T-helper 2 cell treated with Interferon-gamma antibody and Interleukin-4, amounts not matched to agents 5 μg/mL and 100 μg/mL, for 36 hours (primary cell): Measurements from ENCODE around the gene FGF14.
"Not testable (repeated sequence)": the region's sequence is repeated elsewhere in the genome, so short reads cannot be mapped to it uniquely, and the experiment has no call there.

Source experiments
- DNase-seq: peaks from one replicate; pipeline ENCODE4 v3.0.0; 2021; ENCODE audit warnings: low spot score
- H3K27ac Mint-ChIP-seq: one replicate; pipeline ENCODE4 v1.8.0; 2021; ENCODE audit warnings: mild to moderate bottlenecking, mixed read lengths
- H3K27me3 Mint-ChIP-seq: one replicate; pipeline ENCODE4 v1.8.0; 2021; ENCODE audit warnings: low read depth, mixed read lengths
- H3K36me3 Mint-ChIP-seq: one replicate; pipeline ENCODE4 v1.8.0; 2021; ENCODE audit warnings: low read depth, mixed read lengths
- H3K4me1 Mint-ChIP-seq: one replicate; pipeline ENCODE4 v1.8.0; 2021; ENCODE audit warnings: low read depth, mixed read lengths
- H3K4me3 Mint-ChIP-seq: one replicate; pipeline ENCODE4 v1.8.0; 2022; ENCODE audit warnings: mild to moderate bottlenecking, moderate library complexity, mixed read lengths
- H3K9me3 Mint-ChIP-seq: one replicate; pipeline ENCODE4 v1.8.0; 2021; ENCODE audit warnings: mixed read lengths

Gene FGF14

DNA sequence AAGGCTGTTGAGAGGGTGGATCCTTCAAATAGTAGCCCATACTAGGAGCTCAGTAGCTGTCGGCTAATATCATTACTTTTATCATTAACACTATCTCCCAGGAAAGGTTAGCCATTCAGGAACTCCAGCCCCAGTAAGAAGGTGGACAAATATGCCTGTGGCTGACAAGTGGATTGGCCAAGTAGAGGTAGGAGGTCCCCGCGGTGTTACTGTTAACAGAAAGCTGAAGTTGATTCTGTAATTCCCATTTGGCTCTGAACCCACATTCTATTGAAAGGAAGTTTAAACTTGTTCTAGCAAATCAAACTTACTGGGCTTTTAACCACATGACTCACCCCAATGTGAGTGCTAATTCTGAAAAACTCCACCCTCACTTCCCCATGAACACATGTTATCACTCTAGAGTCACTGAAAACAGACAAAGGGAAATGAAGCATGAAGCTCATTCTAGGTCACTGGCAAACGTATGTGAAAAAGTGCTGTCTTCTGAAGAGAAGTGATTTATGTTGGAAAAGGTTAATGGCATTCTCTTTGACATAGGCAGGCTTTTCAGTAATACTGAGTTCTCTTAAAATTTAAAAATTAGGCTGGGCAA, 273.5 kb downstream of the FGF14 start:
- Mint-ChIP-seq H3K27me3 (peaks cover 2% of the 10 kb centered on the region), H3K4me1 (no peaks in the 10 kb centered on the region), H3K27ac (no peak overlapping the region), H3K4me3 (no peak overlapping the region), H3K36me3 (no peaks in the 10 kb centered on the region), H3K9me3 (no peaks in the 10 kb centered on the region)
- DNase-seq: no peak

DNA sequence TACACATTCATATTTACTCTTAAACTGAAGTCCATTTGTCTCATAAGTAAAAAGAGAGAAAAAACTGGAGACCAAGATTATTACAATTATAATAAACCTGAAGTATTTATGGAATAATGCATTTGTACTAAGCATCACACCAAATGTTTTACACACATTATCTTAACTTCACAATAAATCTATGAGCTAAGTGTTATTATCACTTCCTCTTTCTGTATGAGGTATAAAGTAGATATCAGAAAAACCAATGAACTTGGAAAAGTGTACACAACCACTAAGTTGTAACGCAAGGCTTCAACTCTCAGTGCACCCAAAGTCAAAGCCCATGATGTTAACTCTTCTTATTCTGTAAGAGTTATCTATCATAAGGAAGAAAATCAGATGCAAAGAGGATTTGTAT, 274.7 kb downstream of the FGF14 start:
- H3K27me3 Mint-ChIP-seq: peaks cover 2% of the 10 kb centered on the region
- no peaks in the 10 kb centered on the region for H3K4me1 Mint-ChIP-seq
- no peak overlapping the region for H3K4me3 Mint-ChIP-seq

GRCh38 chr13:102122147-102122546, 279.7 kb downstream of the FGF14 start:
- no peaks in the 10 kb centered on the region for H3K36me3 Mint-ChIP-seq
- H3K27ac Mint-ChIP-seq: no peak overlapping the region
- no peaks in the 10 kb centered on the region for H3K9me3 Mint-ChIP-seq
- no peaks in the 10 kb centered on the region for H3K27me3 Mint-ChIP-seq
- no peak for DNase-seq
- H3K4me1 Mint-ChIP-seq: no peaks in the 10 kb centered on the region
- H3K4me3 Mint-ChIP-seq: no peak overlapping the region

More for the DNA sequence above, 274.7 kb downstream of the FGF14 start:
- H3K36me3 Mint-ChIP-seq: no peaks in the 10 kb centered on the region
- H3K27ac Mint-ChIP-seq: no peak overlapping the region
- no peak for DNase-seq
- no peaks in the 10 kb centered on the region for H3K9me3 Mint-ChIP-seq

GRCh38 chr13:102117175-102117831, 284.5 kb downstream of the FGF14 start:
- H3K27ac Mint-ChIP-seq: no peak overlapping the region
- no peaks in the 10 kb centered on the region for H3K27me3 Mint-ChIP-seq
- DNase-seq: no peak
- H3K4me3 Mint-ChIP-seq: no peak overlapping the region
- H3K9me3 Mint-ChIP-seq: no peaks in the 10 kb centered on the region
- H3K4me1 Mint-ChIP-seq: no peaks in the 10 kb centered on the region
- no peaks in the 10 kb centered on the region for H3K36me3 Mint-ChIP-seq

DNA sequence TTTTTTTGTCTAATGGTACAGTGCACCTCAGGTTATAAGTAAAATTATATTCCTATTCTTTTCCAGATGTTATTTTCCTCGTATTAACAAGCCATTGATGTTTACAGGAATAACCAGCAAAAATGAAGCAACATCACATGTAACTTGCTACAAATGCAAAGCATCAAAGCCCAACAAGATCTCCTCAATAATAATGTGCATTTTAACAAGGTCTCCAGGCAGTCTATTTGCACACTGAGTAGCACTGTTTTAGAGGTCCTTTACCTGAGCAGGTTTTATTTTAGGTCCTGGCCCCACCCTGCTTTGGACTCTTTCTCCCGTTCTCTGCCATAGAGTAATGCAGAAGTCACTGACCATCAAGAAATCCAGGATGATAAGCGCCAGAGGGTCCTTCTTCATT, 298.4 kb downstream of the FGF14 start:
- Mint-ChIP-seq H3K9me3 (no peaks in the 10 kb centered on the region), H3K4me1 (no peaks in the 10 kb centered on the region), H3K4me3 (no peak overlapping the region), H3K27ac (no peak overlapping the region), H3K36me3 (no peaks in the 10 kb centered on the region), H3K27me3 (no peaks in the 10 kb centered on the region)
- no peak for DNase-seq

DNA sequence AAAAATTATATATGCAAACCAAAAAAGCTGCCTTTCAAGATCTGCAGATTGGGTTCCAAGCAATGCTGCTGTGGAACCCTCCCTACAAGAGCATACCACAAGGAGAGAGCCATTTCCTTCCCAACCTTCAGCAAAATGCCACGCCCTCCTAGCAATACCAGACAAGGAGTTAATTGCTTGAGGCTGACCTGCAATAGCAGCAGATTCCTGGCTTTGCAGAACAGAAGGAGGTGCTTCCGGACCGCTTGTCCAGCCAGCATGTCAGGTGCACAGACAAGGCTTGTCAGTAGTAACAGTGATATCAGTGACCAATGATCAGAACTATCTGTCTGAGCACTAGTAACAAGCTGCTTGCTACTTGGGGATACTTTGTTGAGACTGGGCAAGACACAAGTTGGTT, 301.6 kb downstream of the FGF14 start:
- no peak overlapping the region for H3K27ac Mint-ChIP-seq
- no peak overlapping the region for H3K4me3 Mint-ChIP-seq
- H3K9me3 Mint-ChIP-seq: no peaks in the 10 kb centered on the region
- H3K4me1 Mint-ChIP-seq: no peaks in the 10 kb centered on the region
- DNase-seq: no peak
- H3K36me3 Mint-ChIP-seq: no peaks in the 10 kb centered on the region
- no peaks in the 10 kb centered on the region for H3K27me3 Mint-ChIP-seq

DNA sequence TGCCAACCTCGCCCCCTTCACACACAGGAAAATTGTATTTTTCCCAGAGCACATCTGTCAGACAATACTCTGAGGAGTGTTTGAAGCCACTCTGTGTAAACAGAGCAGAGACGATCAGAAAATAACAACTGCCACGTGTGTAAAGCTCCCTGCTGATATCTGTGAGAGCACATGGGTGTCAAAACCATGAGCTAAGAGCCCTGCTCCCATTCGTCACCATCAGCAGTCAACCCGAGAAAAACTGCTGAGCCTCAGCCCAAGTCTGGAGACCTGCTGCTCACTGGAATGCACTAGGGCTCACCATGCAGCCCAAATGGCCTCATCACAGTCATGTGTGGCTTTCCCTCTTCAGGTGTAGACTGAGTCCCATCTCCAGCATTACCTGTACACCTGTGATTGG, 304.1 kb downstream of the FGF14 start:
- Mint-ChIP-seq H3K27ac (no peak overlapping the region), H3K9me3 (no peaks in the 10 kb centered on the region), H3K4me3 (no peak overlapping the region), H3K27me3 (no peaks in the 10 kb centered on the region), H3K4me1 (no peaks in the 10 kb centered on the region), H3K36me3 (no peaks in the 10 kb centered on the region)
- no peak for DNase-seq

- H3K4me3 Mint-ChIP-seq: not testable (repeated sequence)
Measured at GRCh38 chr13:102093288-102093687, 308.6 kb downstream of the FGF14 start.

GRCh38 chr13:102091231-102091630, 310.6 kb downstream of the FGF14 start:
- H3K9me3 Mint-ChIP-seq: no peaks in the 10 kb centered on the region
- H3K27ac Mint-ChIP-seq: no peak overlapping the region
- H3K4me3 Mint-ChIP-seq: no peak overlapping the region
- DNase-seq: no peak
- no peaks in the 10 kb centered on the region for H3K27me3 Mint-ChIP-seq
- H3K36me3 Mint-ChIP-seq: no peaks in the 10 kb centered on the region
- no peaks in the 10 kb centered on the region for H3K4me1 Mint-ChIP-seq

More at GRCh38 chr13:102093288-102093687, 308.6 kb downstream of the FGF14 start:
- not testable (repeated sequence) for H3K27ac Mint-ChIP-seq, H3K4me1 Mint-ChIP-seq, H3K27me3 Mint-ChIP-seq, H3K36me3 Mint-ChIP-seq, DNase-seq, H3K9me3 Mint-ChIP-seq

- no peaks in the 10 kb centered on the region for H3K9me3 Mint-ChIP-seq
- DNase-seq: no peak
- H3K27ac Mint-ChIP-seq: no peak overlapping the region
- H3K4me1 Mint-ChIP-seq: no peaks in the 10 kb centered on the region
- H3K27me3 Mint-ChIP-seq: no peaks in the 10 kb centered on the region
- H3K4me3 Mint-ChIP-seq: no peak overlapping the region
- H3K36me3 Mint-ChIP-seq: no peaks in the 10 kb centered on the region
Measured at GRCh38 chr13:102090532-102090931, 311.3 kb downstream of the FGF14 start.

DNA sequence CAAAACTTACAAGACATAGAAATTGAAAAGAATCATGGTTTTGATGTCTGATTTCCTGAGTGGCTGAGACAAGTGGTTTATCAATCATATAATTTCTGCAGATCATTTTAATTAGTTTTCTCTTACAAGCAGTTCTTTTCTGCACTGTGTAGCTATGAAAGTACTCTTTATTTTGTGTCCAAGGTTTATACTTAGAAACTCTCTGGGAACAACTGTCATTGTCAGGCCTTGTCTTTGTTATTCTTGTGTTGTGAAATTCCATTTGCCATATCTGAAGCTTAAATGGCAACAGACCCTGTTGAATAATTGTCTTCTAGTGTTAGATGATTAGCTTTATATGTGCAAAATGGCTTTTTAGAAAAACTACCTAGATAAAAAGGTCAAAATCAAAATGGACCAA, 312.1 kb downstream of the FGF14 start:
- Mint-ChIP-seq H3K9me3 (no peaks in the 10 kb centered on the region), H3K36me3 (no peaks in the 10 kb centered on the region), H3K27ac (no peak overlapping the region), H3K27me3 (no peaks in the 10 kb centered on the region), H3K4me1 (no peaks in the 10 kb centered on the region), H3K4me3 (no peak overlapping the region)
- DNase-seq: no peak

GRCh38 chr13:102089177-102089576, 312.7 kb downstream of the FGF14 start:
- H3K36me3 Mint-ChIP-seq: no peaks in the 10 kb centered on the region
- H3K4me3 Mint-ChIP-seq: no peak overlapping the region
- no peaks in the 10 kb centered on the region for H3K27me3 Mint-ChIP-seq
- DNase-seq: no peak
- no peaks in the 10 kb centered on the region for H3K9me3 Mint-ChIP-seq
- no peaks in the 10 kb centered on the region for H3K4me1 Mint-ChIP-seq
- H3K27ac Mint-ChIP-seq: no peak overlapping the region

GRCh38 chr13:102073251-102073650, 328.6 kb downstream of the FGF14 start:
- Mint-ChIP-seq H3K27me3 (no peaks in the 10 kb centered on the region), H3K4me1 (no peaks in the 10 kb centered on the region), H3K4me3 (no peak overlapping the region), H3K27ac (no peak overlapping the region), H3K9me3 (no peaks in the 10 kb centered on the region), H3K36me3 (no peaks in the 10 kb centered on the region)
- DNase-seq: no peak

DNA sequence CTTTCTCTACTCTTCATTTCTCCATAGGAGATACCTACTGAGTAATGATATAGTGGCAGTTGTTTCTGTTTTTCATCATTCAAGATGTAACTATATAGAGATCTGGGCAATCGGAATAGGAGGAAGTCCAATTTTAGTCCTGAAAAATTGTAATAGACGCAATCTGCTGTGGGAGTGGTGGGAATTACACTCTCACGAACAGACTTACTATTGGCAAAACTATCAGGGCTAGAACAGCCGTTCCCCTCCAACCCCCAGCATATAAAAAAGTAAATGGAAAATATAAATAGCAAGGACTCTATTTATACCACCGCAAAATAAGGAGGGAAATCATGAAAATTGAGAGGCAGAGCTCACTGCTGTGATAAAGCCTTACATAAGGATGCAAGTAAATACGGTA, 330.1 kb downstream of the FGF14 start:
- Mint-ChIP-seq H3K4me3 (no peak overlapping the region), H3K27ac (no peak overlapping the region)
- no peak for DNase-seq

GRCh38 chr13:102068323-102068722, 333.5 kb downstream of the FGF14 start:
- H3K4me1 Mint-ChIP-seq, H3K36me3 Mint-ChIP-seq, H3K27me3 Mint-ChIP-seq, H3K9me3 Mint-ChIP-seq, H3K4me3 Mint-ChIP-seq, H3K27ac Mint-ChIP-seq, DNase-seq: not testable (repeated sequence)

More for the DNA sequence above, 330.1 kb downstream of the FGF14 start:
- Mint-ChIP-seq H3K27me3 (no peaks in the 10 kb centered on the region), H3K36me3 (no peaks in the 10 kb centered on the region), H3K4me1 (no peaks in the 10 kb centered on the region), H3K9me3 (no peaks in the 10 kb centered on the region)
